Thyroid gland (tissue), 4 donors: Measurements from ENCODE around the gene LRRC8D.

Source experiments
- POLR2A ChIP-seq, 2 donors: fragments of 450-650 bp; IDR thresholded peaks; one replicate each; pipeline ENCODE4 v1.6.1; 2017; ENCODE audit warnings: antibody characterized with exemption in 2 of 2, mild to moderate bottlenecking in 2 of 2, moderate library complexity in 1 of 2
- TF ChIP-seq, protein P1 (sequence below), 6 experiments: fragments of 200-600 bp in 3 of 6; fragments of 450-650 bp in 3 of 6; sonication (generic) in 3 of 6; IDR thresholded peaks; one replicate each; pipeline ENCODE4 v1.5.1; 2016 to 2019; ENCODE audit warnings: antibody characterized with exemption in 6 of 6, mild to moderate bottlenecking in 2 of 6, inconsistent platforms in 1 of 6, moderate library complexity in 1 of 6

DNA sequence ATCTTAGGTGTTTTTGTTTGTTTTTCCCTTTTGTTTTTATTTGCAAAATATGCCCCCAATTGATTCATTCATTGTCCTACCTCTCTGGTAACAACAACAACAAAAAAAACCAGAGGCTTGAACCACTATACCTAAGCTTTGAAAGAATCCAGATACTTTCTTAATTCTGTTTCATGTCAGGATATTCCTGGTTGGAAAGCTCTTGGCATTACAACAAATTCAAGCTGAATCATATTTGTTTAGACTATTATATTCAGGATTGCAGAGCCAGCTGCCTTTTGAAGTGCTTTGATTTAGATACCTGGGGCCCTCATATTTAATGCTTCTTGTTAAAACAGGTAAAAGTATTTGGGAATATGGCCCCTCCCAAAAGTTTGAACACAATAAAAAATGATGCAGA lies 151.2 kb downstream of the LRRC8D start:
- no peak for TF ChIP-seq POLR2A (IDR thresholded peaks at IDR 0.05)
- TF ChIP-seq, protein P1, sequence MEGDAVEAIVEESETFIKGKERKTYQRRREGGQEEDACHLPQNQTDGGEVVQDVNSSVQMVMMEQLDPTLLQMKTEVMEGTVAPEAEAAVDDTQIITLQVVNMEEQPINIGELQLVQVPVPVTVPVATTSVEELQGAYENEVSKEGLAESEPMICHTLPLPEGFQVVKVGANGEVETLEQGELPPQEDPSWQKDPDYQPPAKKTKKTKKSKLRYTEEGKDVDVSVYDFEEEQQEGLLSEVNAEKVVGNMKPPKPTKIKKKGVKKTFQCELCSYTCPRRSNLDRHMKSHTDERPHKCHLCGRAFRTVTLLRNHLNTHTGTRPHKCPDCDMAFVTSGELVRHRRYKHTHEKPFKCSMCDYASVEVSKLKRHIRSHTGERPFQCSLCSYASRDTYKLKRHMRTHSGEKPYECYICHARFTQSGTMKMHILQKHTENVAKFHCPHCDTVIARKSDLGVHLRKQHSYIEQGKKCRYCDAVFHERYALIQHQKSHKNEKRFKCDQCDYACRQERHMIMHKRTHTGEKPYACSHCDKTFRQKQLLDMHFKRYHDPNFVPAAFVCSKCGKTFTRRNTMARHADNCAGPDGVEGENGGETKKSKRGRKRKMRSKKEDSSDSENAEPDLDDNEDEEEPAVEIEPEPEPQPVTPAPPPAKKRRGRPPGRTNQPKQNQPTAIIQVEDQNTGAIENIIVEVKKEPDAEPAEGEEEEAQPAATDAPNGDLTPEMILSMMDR (IDR thresholded peaks at IDR 0.05) = no peak
